Stimulated activated CD4-positive, alpha-beta T cell treated with anti-CD3 and anti-CD28 coated beads, TNF-alpha, amount 100 ng/mL, for 24 hours (primary cell): Measurements from ENCODE around the gene ANKRD23.
"Not testable (repeated sequence)": the region's sequence is repeated elsewhere in the genome, so short reads cannot be mapped to it uniquely, and the experiment has no call there.

Source experiments
- DNase-seq, 3 experiments: peaks; one replicate each; pipeline ENCODE4 v3.0.0-alpha.2; 2020; ENCODE audit warnings: low read depth in 3 of 3

Gene ANKRD23

DNA sequence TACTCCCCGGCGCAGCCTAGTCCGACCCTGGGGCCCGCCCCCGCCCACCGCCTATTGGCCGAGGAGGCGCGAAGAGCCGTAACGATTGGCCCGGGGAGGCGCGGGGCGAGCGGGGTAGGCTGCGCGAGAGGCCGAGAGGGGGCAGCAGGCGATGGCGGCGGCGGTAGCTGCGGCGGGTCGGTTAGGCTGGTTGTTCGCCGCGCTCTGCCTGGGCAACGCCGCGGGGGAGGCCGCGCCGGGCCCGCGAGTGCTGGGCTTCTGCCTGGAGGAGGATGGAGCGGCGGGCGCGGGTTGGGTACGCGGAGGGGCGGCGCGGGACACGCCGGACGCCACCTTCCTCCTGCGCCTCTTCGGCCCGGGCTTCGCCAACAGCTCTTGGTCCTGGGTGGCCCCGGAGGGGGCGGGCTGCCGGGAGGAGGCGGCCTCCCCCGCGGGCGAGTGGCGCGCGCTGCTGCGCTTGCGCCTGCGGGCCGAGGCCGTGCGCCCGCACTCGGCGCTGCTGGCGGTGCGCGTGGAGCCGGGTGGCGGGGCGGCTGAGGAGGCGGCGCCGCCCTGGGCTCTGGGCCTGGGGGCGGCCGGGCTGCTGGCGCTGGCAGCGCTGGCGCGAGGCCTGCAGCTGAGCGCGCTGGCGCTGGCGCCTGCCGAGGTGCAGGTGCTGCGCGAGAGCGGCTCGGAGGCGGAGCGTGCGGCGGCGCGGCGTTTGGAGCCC is 27.5 kb downstream of the ANKRD23 start, which contains the start of gene CNNM3:
CNNM3 (plus strand) TSS at position 142 of the 709 bp plus-strand sequence; CDS start at position 152, 10 bp downstream.
- DNase-seq = peak; percentile 92 to 97 (median 95)

DNA sequence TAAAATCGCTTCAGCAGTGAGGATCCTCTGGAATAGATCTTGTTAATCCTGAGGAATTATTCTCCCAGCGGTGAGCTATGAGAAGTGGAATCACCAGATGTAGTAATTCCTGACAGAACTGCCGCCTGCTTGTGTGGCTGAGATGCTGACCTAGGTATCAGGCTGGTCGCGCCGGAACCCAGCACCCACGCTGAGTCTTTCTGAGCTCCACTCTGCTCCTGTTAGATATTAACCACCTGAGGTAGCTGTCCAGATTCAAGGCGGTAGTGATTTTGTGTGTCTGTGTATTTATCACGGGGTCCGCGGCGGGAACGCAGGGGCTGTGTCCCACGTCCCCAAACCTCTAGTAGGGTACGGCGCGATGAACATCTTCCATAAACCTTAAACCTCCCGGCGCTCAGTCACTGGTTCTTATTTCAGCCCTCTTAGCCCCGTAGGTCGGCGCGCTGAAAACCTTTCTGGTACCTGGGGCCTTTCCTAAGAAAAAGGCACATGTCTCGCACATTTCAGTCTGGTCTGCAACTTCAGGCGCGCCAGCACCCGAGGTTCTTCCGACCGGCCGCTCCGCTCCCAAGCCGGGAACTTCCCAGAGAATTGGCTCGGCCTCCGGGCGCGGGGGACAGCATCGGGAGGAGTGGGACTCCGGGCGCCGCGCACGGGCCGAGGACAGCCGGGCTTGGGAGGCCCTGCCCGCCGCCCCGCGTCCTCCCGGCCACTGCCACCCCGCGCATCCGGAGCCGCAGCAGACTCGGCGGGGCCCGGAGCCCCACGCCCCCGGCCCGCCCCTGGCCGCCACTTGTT is 28.3 kb downstream of the ANKRD23 start:
- DNase-seq = no peak

DNA sequence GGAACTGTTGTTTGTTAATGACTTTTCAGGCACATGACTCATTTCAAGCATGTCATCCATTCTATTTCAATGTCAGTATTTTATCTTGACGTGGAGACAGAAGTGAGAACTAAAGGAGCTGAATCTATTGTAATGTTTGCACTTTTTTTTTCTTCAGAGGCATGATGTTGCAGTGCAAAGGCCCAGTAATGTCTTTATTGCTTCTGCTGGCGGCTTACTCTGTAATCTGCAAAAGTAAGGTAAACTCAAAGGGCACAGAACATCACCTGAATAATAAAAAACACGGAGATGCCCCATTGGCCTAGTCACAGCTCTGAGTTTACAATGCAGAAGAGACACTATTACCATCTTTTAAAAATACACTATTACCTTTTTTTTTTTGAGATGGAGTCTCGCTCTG is 30.2 kb downstream of the ANKRD23 start:
- DNase-seq = no peak

DNA sequence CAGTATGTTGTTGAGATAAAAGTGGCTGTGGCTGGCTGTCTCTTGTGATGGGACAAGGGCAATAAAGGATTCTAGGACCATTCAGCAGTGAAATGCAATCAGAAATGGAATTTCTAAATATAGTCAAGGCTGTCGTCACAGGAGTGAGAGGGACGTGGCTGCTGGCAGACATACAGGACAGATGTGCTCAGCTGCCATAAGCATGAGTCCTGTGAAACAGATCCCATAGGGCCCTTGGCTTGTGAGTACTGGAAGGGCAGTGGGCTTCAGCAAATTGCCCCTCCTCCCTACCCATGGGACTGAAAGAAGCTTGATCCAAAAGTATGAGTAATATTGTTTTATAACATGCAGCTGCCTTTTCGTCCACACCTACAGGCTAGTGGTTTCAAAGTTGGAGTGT is 31.9 kb downstream of the ANKRD23 start:
- DNase-seq = no peak

DNA sequence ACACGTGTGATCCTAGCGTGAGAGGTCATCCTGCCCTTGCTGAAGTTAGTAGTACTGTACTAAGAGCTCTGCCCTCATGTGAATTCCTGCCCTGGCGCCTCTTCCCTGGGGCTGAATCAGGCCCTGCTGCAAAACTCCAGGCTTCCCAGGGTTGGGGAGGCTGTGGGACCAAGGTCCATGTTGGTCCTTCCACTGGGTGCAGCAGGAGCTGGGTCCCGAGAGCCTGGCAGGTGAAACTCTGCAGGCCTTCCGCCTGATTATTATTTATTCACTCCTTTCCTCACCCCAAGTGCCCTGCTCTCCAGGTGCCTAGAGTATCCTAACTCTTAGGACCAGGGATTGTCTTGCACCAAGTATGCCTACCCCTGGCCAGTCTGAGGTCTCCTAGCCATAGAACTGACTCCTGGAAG is 33.0 kb downstream of the ANKRD23 start:
- DNase-seq = no peak

DNA sequence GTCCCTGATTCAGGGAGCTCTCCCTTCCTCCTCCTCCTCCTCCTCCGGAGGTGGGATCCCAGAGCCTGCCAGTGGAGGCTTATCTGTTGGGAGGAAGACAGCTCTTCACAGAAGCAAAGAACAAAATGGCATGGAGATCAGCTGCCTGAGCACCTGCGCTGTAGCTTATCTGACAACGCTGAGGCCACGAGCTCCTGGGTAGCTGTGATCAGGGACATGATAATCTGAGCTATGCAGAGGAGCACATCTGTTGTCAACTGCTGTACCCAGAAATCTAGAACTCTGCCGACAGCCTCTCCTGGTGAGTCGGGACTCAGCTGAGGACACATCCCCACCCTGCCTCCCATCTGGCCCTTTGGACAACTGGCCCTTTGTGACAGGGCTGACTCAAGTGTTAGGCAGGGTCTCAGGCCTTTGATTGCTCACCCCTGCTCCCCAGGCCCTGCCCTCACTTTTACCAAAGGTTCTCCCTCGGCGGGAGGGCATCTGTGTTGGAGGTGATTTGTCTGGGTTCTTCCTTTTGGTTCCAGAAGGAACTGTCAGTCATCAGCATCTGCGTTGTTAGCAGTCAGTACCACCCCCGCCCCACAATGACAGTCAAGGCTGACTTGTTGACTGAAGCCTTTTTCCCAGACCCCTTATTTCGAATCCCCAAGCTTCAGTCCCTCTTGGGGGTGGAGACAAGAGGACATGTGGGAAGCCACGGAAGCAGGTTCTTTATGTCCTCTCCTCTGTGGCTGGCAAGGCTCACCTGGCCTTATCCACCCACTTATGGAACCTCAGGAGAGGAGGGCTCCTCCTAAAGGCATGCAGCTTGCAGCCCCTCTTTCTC is 33.7 kb downstream of the ANKRD23 start:
- no peak for DNase-seq

DNA sequence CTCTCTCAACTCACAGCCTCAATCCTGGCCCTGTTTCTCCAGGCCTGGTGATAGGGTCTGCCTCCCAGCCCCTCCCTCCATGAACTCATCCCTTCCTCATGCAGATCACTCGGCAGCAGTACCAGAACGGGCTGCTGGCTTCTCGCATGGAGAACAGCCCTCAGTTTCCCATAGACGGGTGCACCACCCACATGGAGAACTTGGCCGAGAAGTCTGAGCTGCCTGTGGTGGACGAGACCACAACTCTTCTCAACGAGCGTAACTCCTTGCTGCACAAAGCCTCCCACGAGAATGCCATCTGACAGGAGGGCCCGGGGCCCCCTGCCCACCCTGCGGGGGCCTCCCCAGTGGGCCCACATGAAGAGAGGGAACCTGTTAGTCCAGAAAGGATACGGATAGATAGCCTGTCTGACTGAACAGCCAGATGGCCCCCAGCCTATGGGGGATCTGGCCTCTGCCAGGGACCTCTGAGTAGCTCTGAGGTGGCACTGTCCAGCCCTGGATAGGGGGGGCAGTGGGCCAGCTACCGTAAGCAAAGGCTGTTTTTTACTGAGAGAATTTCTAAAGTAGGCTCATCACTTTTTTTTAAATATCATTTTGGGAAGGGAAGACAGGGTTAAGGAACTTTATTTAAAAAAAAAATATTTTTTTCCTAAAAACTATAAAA is 34.5 kb downstream of the ANKRD23 start:
- no peak for DNase-seq

DNA sequence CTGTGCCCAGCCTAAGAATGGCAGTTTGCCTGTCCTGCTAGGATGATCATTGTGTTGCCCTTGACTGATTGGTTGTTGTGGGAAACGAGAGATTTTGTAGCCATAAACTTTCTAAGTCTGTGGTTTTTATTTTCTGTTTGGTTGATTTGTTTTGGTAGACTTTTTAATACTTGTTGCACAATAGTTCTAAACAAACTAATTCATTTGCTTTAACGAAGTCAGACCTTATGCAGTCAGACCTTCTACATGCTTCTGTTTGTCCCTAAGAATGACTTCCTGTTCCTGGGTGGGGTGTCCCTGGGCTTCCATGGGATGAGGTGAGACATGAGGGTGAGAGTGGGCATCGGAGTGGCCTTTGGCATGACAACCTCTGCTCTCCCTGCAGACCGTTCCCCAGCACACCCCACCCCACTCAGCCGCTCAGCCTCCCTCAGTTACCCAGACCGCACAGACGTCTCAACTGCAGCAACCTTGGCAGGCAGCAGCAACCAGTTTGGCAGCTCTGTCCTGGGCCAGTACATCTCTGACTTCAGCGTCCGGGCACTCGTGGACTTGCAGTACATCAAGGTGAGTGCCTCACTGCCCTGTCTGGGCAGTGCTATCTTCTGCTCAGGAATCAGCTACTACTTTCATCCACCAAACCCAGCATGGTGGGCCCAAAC is 35.5 kb downstream of the ANKRD23 start:
- no peak for DNase-seq

DNA sequence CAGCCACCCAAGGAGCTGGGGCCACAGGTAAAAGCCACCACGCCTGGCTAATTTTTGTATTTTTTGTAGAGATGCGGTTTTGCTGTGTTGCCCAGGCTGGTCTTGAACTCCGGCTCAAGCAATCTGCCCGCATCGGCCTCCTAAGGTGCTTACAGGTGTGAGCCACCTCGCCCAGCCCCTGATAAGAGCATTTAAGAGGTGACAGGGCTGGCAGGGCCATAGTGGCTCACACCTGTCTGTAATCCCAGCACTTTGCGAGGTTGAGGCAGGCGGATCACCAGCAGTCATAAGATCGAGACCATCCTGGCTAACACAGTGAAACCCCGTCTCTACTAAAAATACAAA is 36.7 kb downstream of the ANKRD23 start:
- DNase-seq = no peak

DNA sequence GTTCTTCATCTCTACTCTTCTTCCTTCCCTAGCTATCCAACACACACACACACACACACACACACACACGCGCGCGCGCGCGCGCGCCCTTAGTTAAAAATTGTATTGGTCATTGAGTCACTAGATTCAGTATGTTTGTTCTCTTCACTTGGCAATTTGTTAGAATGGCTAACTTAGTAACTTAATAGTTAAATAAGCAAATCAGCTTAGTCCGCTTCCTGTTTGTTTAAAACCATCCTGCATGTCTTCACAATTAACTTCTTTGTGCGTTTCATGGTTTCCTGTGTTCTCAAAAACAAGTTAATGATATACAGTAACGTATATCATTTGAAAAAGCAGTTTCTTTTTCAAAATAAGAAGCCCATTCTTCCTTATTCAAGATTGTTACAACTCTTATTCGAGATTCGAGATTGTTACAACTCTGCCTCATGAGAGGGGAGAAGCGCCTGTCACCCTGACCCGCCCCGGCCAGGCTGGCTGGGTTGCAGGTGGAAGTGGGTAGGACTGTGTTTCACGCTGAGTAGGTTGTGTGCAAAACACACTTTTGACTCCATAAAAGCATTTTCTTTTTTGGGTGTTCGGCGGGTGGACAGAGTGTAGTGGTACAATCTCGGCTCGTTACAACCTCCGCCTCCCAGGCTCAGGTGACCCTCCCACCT is 37.2 kb downstream of the ANKRD23 start:
- no peak for DNase-seq

DNA sequence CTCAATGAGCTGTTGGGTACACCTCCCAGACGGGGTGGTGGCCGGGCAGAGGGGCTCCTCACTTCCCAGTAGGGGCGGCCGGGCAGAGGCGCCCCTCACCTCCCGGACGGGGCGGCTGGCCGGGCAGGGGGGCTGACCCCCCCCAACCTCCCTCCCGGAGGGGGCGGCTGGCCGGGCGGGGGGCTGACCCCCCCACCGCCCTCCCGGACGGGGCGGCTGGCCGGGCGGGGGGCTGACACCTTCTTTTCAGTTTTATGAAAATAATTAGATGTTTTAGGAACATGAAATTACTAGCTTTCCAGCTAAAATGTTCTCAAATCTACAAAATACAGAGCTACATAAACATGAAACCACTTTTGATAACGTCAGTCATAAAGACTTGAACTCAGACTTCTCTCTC is 37.9 kb downstream of the ANKRD23 start:
- not testable (repeated sequence) for DNase-seq

DNA sequence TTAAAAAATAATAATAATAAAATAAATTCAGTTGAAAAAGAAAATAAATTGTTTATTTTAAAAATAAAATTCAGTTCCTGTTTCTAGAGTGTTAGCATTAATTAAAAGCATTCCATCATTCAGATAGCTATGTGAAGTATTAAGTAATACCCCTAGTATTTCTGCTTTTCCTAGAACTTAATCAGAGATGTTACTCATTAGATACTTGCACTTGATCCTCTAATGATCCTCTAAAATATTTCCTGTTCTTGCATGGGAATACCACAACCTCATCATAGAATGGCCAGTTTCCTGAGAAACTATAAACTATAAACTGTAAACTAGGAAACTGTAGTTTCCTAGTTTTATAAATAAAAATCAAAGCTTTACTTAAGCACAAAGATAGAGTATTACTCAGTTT is 38.8 kb downstream of the ANKRD23 start:
- no peak for DNase-seq

DNA sequence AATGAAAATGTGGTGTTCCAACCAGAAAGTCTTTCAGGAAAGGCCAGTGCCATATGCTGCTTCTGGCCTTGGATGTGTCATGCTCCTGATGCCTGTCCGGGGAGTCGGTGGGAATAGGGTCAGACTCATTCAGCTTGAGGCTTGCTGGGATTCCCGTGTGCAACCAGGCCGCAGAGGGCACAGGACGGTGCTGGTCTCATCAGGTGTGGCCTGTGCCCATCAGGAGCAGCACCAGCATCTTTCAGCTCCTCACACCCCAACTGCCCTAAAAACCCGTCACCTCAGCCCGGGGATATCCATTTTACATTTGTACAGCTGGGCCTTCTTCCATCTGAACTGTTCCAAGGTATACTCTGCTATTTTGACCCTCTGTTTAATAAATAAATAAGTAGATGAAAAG is 41.1 kb downstream of the ANKRD23 start:
- DNase-seq = no peak

DNA sequence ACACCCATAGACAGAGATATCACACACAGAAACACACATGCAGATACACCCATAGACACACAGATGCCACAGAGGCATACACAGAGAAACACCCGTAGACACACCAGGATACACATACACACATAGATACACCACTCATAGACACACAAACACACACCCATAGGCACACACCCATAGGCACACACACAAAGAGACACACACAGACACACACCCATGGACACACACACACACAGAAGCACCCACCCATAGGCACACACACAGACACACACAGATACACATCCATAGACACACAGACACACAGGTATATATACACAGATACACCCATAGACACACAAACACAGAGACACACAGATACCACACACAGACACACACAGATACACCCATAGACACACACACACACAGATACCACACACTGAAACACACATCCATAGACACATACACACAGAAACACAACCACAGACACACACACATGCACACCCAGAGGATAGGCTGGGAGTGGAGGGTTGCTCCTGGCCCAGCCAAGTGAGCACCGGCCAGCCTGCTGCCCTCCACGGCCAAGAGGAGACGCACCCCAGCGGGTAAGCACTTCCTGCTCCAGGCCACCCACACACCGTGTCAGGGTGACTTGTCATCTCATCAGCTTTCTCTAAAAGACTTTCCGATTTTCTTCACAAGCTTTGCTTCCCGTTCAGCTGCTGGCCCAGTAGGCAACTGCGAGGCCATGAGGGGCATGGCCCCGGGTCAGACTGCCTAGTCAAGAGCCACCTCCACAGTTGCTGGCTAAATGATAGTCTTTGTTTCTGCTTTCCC is 41.8 kb downstream of the ANKRD23 start:
- DNase-seq = peak in 2 of 3 experiments; percentile 17 to 53

DNA sequence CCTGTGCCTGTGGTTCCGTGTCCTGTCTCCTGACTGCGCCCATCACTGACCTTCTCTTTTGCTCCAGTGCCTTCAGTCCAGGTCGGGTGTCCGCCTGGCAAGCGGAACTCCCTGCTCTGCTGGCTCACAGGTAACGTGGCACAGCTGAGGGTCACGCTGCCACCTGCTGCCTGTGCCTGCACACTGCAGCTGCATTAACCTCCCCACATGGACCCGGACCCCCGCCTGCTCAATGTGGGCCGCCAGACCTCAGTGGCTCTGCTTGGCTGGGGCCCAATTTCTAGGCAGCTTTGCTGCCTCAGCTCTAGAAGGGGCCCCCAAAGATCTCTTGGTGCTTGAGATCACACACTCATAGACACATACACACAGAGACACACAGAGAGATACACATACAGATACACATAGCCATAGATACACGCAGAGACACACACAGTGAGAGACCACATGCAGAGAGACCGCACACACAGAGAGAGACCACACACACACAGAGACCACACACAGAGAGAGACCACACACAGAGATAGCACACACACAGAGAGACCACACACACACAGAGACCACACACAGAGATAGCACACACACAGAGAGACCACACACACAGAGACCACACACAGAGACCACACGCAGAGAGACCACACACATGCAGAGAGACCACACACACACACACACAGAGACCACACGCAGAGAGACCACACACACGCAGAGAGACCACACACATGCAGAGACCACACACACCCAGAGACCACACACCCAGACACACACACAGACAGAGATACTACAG is 42.6 kb downstream of the ANKRD23 start:
- peak; percentile 51 to 77 (median 56) for DNase-seq

DNA sequence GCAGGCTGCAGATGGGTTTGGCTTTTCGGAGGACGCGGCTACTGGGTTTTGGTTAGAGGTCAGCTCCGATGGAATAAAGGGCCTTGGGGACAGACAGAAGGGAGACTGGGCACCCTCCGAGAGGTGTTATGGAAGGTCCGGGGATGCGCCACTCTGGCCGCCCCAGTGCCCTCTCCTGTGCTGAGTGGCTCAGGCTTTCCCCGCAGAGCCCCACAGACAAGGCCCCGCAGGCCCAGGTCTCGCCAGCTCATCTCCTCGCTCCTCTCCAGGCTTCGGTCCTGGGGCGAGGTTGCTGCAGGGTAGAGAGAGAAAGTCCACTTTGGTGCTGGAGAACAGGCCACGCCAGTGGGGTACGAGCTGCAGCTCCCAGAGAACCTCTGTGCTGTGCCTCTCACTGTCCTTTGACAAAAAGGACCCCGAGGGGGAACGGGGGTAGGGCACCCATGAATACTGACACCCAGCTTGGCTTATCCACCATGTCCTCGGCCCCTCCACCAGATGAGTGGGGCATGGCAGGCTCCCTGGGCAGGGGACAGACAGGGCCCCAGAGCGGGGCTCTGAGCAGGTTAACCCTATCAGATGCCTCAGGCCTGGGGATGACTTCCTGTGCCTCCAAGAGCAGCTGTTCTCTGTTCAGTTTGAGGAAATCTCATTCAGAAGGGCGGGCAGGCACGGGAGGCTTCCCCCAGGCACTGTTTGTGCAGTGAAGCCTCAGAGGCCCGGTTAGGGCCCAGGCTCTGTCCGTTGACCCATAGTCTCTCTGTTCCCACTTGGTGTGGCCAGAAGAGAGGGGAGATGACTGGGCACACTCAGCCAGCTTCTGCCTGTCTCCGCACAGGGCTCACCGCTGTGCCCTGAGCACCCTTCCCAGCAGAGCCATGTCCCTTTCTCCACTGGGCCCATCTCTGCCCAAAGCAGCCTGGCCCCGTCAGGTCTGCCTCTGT is 43.5 kb downstream of the ANKRD23 start:
- DNase-seq = no peak

DNA sequence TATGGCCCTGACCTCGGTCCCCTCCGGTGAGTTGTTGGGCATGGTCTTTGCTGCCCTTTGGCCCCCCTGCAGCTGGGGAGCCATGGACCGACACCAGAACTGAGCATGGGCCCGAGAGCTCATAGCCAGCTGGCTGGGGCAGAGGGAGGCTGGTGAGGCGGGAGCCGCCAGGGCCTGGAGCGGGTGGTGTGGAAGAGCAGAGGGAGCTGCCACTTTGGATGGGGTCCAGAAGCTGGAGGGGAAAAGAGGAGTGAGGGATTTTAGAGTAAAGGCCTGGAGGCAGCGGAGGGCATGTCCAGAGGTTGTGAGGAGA is 44.2 kb downstream of the ANKRD23 start:
- no peak for DNase-seq
